A673 (cell line): Measurements from ENCODE around the gene SERF2. TPM values are rescaled to one million over a fixed set of nuclear protein-coding genes. Genes with fewer than 3 reads are reported as not detected.

ENCODE experiments used
- BruUV-seq: library from RNA; stranded (reverse); fragments of 400-500 nt; replicated peaks from 2 replicates; lab custom pipeline; 2021; lab: Mats Ljungman, UMichigan
- CTCF ChIA-PET: fragments of 300-600 bp; sonication (Branson Sonifier 250); formaldehyde crosslinking; loops from one replicate; lab custom pipeline; 2022; ENCODE audit warnings: antibody characterized with exemption; lab: Charles Lee
- POLR2A ChIA-PET: fragments of 300-600 bp; sonication (Branson Sonifier 250); formaldehyde crosslinking; loops from one replicate; lab custom pipeline; 2022; ENCODE audit warnings: antibody characterized with exemption; ENCODE audit not compliant: low non-redundant PET; lab: Charles Lee
- DNase-seq: peaks from one replicate; pipeline ENCODE4 v3.0.0-alpha.2; 2015; ENCODE audit warnings: low spot score
- H3K27ac ChIP-seq: fragments of 200-600 bp; sonication (generic); 2 replicates; pipeline ENCODE4 v1.5.1; 2016; ENCODE audit warnings: mixed run types, low read depth, mild to moderate bottlenecking, mixed read lengths, antibody characterized with exemption, low read length; ENCODE audit not compliant: poor library complexity, severe bottlenecking
- H3K27me3 ChIP-seq: fragments of 200-600 bp; sonication (generic); replicated peaks from 2 replicates; pipeline ENCODE4 v1.6.1; 2017; ENCODE audit warnings: mixed run types, low read depth, mild to moderate bottlenecking, mixed read lengths, antibody characterized with exemption, low read length; ENCODE audit not compliant: insufficient read depth, poor library complexity
- H3K36me3 ChIP-seq: fragments of 200-600 bp; sonication (generic); 2 replicates; pipeline ENCODE4 v1.6.1; 2016; ENCODE audit warnings: mixed run types, mild to moderate bottlenecking, mixed read lengths, antibody characterized with exemption, low read length; ENCODE audit not compliant: insufficient read depth, poor library complexity, severe bottlenecking
- H3K4me1 ChIP-seq: fragments of 200-600 bp; sonication (generic); 2 replicates; pipeline ENCODE4 v1.6.1; 2017; ENCODE audit warnings: mixed run types, mild to moderate bottlenecking, mixed read lengths, antibody characterized with exemption, low read length; ENCODE audit not compliant: insufficient read depth, poor library complexity, severe bottlenecking
- H3K4me3 ChIP-seq: fragments of 200-600 bp; sonication (generic); 2 replicates; pipeline ENCODE4 v1.5.1; 2016; ENCODE audit warnings: low read depth, mixed run types, mild to moderate bottlenecking, mixed read lengths, low read length; ENCODE audit not compliant: poor library complexity, severe bottlenecking
- H3K9me3 ChIP-seq: fragments of 200-600 bp; sonication (generic); 2 replicates; pipeline ENCODE4 v1.6.1; 2016; ENCODE audit warnings: mixed run types, low read depth, mild to moderate bottlenecking, mixed read lengths, antibody characterized with exemption, low read length; ENCODE audit not compliant: poor library complexity, severe bottlenecking
- CTCF ChIP-seq: fragments of 300-800, 200-600 bp; sonication (generic); conservative IDR thresholded peaks from 2 replicates; pipeline ENCODE4 v1.5.1; 2017; ENCODE audit warnings: low read depth, mild to moderate bottlenecking, antibody characterized with exemption, low read length, moderate library complexity, mixed read lengths
- EZH2 ChIP-seq: fragments of 200-600 bp; sonication (generic); IDR thresholded peaks from 2 replicates; pipeline ENCODE4 v1.6.1; 2017; ENCODE audit warnings: borderline replicate concordance, low read depth, mild to moderate bottlenecking, mixed read lengths, antibody characterized with exemption, low read length; ENCODE audit not compliant: poor library complexity, severe bottlenecking
- intact Hi-C: fragments of 100-400 bp; cut with micrococcal nuclease; formaldehyde crosslinking; loops from one replicate; pipeline ENCODE4 v1.10.0; 2022; ENCODE audit not compliant: unreplicated experiment
- total RNA-seq: library from RNA; stranded (reverse); gene quantifications from 2 replicates; pipeline ENCODE4 v1.2.3, GENCODE V29; 2021

Gene SERF2
- total RNA-seq, 1 experiment from 2014 or later, result 632 TPM

- no peak for DNase-seq
- intact Hi-C loops, result no loop called here
- H3K36me3 ChIP-seq, result peaks cover 47% of the 10 kb centered on the region
- ChIA-PET CTCF (no interaction called here), POLR2A (no interaction called here)
- no peak overlapping the region for H3K27ac ChIP-seq
- no peaks in the 10 kb centered on the region for H3K27me3 ChIP-seq
- H3K4me3 ChIP-seq, result no peak overlapping the region
- BruUV-seq, result no TSS peak
- no peak for TF ChIP-seq CTCF
- no peak for TF ChIP-seq EZH2
- H3K9me3 ChIP-seq, result no peaks in the 10 kb centered on the region
- peaks cover 13% of the 10 kb centered on the region for H3K4me1 ChIP-seq
Observed at GRCh38 chr15:43795997-43796396, 3.9 kb downstream of the SERF2 start.

- ChIA-PET POLR2A (no interaction called here), CTCF (no interaction called here)
- no peaks in the 10 kb centered on the region for H3K9me3 ChIP-seq
- H3K4me1 ChIP-seq, result peaks cover 10% of the 10 kb centered on the region
- H3K36me3 ChIP-seq, result peaks cover 52% of the 10 kb centered on the region
- DNase-seq, result no peak
- TF ChIP-seq EZH2 (no peak), CTCF (no peak)
- no peak overlapping the region for H3K4me3 ChIP-seq
- intact Hi-C loops, result no loop called here
- H3K27ac ChIP-seq, result no peak overlapping the region
- BruUV-seq, result no TSS peak
- H3K27me3 ChIP-seq, result no peaks in the 10 kb centered on the region
Observed at GRCh38 chr15:43796566-43796965, 4.4 kb downstream of the SERF2 start.

- H3K9me3 ChIP-seq, result no peaks in the 10 kb centered on the region
- DNase-seq, result no peak
- H3K4me1 ChIP-seq, result no peaks in the 10 kb centered on the region
- no TSS peak for BruUV-seq
- no peak for TF ChIP-seq EZH2
- TF ChIP-seq CTCF, result no peak
- peaks cover 53% of the 10 kb centered on the region for H3K36me3 ChIP-seq
- H3K4me3 ChIP-seq, result no peak overlapping the region
- H3K27me3 ChIP-seq, result no peaks in the 10 kb centered on the region
- peak overlapping the region; percentile 67 for H3K27ac ChIP-seq
- intact Hi-C loops, result no loop called here
- ChIA-PET POLR2A (no interaction called here), CTCF (no interaction called here)
Observed at GRCh38 chr15:43799209-43799944, 7.3 kb downstream of the SERF2 start.
